Ishikawa (cell line): Measurements from ENCODE around the gene ADCY10.

Experiments
- CEBPB ChIP-seq: IDR thresholded peaks from 2 replicates; pipeline ENCODE4 v1.6.1; 2012
- EGR1 ChIP-seq: IDR thresholded peaks from 2 replicates; pipeline ENCODE4 v1.6.1; 2012
- EP300 ChIP-seq: IDR thresholded peaks from 2 replicates; pipeline ENCODE4 v1.6.1; 2012; ENCODE audit warnings: borderline replicate concordance
- FOXM1 ChIP-seq: IDR thresholded peaks from 2 replicates; pipeline ENCODE4 v1.6.1; 2012; ENCODE audit warnings: low read depth, borderline replicate concordance
- MAX ChIP-seq: IDR thresholded peaks from 2 replicates; pipeline ENCODE4 v1.6.1; 2012
- YY1 ChIP-seq: IDR thresholded peaks from 2 replicates; pipeline ENCODE4 v1.6.1; 2012; ENCODE audit warnings: low read depth

- TF ChIP-seq EP300 (no peak), MAX (no peak), CEBPB (no peak), YY1 (no peak), EGR1 (no peak), FOXM1 (no peak)
These were observed 71.1 kb downstream of the ADCY10 start for GRCh38 chr1:167842872-167843271.
